Measurements from ENCODE around the gene CCDC51. TPM values are rescaled to one million over a fixed set of nuclear protein-coding genes. Genes with fewer than 3 reads are reported as not detected.

CCDC51 gene
- total RNA-seq, 4 donors from 2014 or later: 8.3 to 19.8 (median 16.1) TPM

DNA sequence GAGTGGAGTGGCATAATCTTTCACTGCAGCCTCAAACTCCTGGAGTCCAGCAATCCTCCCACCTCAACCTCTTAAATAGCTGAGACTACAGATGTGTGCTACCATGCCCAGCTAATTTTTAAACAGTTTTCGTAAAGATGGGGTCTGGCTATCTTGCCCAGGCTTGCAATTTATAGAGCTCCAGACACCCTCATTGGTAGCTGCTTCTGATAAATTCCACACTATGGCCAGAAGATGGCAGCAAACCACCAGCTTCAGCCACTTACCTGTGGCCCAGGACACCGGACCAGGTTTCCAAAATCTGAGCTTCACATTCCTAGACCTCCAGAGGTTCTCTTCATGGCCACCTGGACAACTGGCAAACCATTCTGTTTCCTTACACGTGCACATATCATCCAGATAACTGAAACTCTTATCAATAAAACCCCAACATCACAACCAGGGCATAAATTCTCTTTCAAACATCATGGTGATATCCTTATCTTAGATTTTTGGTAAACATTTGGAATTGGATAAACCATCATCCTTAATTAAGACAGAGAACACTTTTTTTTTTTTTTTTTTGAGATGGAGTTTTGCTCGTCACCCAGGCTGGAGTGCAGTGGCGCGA, 39.0 kb downstream of the CCDC51 start:
- TF ChIP-seq, protein P1, sequence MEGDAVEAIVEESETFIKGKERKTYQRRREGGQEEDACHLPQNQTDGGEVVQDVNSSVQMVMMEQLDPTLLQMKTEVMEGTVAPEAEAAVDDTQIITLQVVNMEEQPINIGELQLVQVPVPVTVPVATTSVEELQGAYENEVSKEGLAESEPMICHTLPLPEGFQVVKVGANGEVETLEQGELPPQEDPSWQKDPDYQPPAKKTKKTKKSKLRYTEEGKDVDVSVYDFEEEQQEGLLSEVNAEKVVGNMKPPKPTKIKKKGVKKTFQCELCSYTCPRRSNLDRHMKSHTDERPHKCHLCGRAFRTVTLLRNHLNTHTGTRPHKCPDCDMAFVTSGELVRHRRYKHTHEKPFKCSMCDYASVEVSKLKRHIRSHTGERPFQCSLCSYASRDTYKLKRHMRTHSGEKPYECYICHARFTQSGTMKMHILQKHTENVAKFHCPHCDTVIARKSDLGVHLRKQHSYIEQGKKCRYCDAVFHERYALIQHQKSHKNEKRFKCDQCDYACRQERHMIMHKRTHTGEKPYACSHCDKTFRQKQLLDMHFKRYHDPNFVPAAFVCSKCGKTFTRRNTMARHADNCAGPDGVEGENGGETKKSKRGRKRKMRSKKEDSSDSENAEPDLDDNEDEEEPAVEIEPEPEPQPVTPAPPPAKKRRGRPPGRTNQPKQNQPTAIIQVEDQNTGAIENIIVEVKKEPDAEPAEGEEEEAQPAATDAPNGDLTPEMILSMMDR (IDR thresholded peaks at IDR 0.05; ENCODE audit: low read depth): no peak

DNA sequence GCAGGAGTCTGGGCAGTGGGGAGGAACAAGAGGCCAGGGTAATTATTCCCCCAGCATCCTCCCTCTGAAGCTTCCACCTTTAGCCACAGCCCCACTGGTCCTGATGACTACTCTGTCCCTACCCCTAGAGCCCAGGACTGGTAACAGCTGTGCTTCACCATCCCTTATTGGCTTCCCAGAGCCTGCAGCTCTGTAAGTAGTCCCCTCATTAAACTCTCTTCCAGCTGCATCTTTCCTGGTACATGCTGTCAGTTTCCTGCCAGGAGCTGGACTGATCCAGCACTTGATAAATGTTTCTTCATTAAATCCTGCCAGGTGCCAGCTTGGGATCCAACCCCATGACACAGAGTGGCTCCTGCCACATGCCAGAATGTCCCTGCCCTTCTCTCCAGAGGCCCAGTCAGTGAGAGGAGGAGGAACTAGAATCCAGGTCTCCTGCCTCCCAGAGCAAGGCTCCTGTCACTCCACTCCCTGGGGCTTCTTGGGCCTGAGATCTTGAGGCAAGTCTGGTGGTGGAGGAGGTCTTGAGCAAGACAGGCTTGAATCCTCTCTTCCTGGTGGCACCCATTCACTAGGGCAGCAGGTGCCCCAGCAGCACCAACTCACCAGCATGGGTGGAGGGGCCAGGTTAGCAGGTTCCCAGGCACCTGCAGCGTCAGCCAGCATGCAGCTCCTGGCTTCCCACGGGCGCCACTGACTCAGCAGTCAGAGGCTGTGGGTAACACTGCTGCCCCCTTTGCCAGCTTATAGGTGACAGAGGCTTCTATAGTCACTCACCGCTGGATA, 40.3 kb downstream of the CCDC51 start:
- TF ChIP-seq, protein P1 (IDR thresholded peaks at IDR 0.05; ENCODE audit: low read depth): no peak

DNA sequence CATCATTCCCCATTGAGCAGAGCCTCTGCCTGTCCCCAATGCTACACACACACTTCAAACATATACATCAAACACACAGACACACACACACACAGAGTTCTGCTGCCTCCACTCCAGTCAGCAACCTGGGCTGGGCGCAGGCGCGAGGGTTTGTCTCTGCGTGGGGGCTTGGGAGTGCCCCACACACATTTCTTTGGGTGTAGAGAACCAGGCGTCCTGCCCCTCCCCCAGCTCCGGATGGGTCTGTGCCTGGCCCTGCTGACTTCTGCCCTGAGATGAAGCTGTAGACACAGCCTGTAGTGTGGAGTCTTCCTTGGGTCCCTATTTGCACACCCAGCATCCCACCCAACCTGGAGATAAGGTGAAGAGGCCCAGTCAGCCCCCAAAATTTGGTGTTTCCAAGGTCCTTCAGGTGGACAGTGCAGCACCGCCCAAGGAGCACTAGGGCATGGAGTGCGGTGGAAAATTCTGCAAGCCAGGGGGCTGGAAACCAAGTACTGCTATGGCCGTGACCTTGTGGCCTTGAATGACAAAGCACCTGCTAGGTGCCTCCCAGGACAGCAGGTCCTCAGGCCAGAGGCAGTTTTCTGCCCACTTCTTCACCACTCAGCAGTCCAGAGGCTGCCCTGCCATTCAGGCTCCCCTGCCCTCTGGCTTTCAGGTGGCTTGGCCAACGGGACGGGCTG, 41.1 kb downstream of the CCDC51 start:
- TF ChIP-seq, protein P1 (IDR thresholded peaks at IDR 0.05; ENCODE audit: low read depth): no peak

DNA sequence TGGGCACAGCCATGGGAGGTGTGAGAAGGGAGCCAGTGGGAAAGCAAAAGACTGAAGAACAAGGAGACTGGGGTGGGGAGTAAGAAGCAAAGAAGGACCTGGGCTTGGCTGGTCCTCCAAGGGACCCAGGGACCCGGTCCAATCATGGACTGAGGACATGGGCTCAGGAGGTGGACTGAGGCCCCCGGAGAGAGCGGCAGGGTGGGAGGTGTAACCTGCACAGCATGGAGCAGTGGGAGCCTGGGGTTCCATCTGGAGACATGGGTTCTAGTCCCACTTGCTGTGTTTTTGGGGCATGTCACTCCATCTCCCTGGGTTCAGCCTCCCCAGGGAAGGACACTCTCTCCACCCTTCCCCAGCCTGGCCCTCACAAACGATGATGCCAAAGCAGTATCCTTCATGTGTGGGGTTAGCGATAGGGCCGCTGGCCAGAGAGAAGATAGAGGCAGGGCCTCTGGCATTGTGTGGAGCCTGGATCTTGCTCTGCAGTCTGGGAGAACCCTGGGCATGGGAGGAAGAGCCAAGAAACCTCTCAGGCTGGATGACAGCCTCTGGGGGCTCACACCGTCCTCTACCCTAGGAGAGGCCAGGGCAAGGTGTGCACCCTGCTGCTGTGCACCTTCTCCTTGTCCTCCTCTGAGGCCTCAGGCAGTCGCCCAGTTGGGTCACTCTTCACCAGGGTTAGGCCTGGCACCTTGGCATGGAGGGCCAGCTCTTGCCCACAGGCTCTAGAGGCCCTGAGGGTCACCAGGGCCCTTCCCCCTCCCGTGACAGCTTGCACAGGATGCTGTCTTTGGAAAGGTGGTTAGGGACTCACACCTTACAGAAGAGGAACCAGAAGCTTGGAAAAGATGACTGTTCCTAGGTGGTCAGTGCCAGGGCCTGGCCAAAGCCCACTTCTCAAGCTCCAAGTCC, 41.9 kb downstream of the CCDC51 start:
- TF ChIP-seq, protein P1 (IDR thresholded peaks at IDR 0.05; ENCODE audit: low read depth): no peak

DNA sequence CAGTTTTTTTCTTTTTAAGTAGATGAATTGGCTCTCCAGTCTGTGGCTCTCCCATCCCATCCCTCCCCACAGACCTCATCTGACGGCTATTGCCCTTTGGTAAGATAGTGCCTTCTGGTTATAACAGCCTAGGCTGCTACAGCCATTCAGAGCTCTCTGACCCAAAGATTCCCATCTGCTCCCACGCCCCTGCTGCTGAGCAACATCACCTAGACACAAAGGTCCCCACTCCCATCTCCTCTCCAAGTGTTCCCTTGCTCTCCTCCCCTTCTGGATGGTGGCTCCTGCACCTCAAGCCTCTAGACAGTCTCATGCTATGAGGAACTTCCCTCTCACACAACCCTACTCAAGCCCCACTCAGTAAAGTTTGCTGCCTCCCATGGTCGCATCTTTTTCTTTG, 44.2 kb downstream of the CCDC51 start:
- TF ChIP-seq, protein P1 (IDR thresholded peaks at IDR 0.05; ENCODE audit: low read depth): no peak

DNA sequence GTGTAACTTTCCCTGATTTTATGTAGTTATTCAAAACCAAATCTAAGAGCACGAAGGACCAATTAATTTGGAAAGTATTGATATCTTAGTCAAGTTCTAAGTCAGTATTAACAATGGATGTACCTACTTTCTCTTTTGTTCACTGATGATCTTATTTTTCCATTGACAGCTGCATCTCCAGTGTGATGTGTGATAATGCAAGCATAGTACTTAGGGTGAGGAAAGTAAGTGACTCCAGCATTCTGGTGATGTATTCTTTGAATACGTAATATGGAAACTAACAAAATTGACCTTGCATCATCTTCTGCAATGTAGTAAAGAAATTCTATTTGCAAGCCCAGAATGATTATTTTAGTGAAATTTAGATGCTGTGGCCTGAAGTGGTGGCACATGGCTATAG, 45.5 kb downstream of the CCDC51 start:
- TF ChIP-seq, protein P1 (IDR thresholded peaks at IDR 0.05; ENCODE audit: low read depth): no peak

Data from subcutaneous adipose tissue (tissue), 4 donors.